ENCODE measurements around the gene FKBP1A.

Gene FKBP1A

GRCh38 chr20:1333462-1334369 is 59.1 kb downstream of the FKBP1A start:
- DNase-seq (ENCODE audit: low read depth in 3 of 3): no peak

GRCh38 chr20:1332749-1333300 is 60.0 kb downstream of the FKBP1A start:
- DNase-seq (ENCODE audit: low read depth in 3 of 3): no peak

GRCh38 chr20:1331801-1332453 is 60.9 kb downstream of the FKBP1A start:
- DNase-seq (ENCODE audit: low read depth in 3 of 3): no peak

- DNase-seq (ENCODE audit: low read depth in 3 of 3): no peak
These were observed 61.8 kb downstream of the FKBP1A start for GRCh38 chr20:1331101-1331500.

- peak in 1 of 3 experiments; percentile 28 for DNase-seq (ENCODE audit: low read depth in 3 of 3)
These were observed 62.6 kb downstream of the FKBP1A start for GRCh38 chr20:1330075-1330830.

- no peak for DNase-seq (ENCODE audit: low read depth in 3 of 3)
These were observed 64.0 kb downstream of the FKBP1A start, which contains the start of gene SDCBP2 for GRCh38 chr20:1328680-1329330. Gene SDCBP2, minus strand, starts transcription at chr20:1329139. Its CDS starts 8,723 bp downstream, at chr20:1320416.

GRCh38 chr20:1327827-1328679 is 64.8 kb downstream of the FKBP1A start:
- DNase-seq (ENCODE audit: low read depth in 3 of 3): no peak

- DNase-seq (ENCODE audit: low read depth in 3 of 3): no peak
These were observed 65.6 kb downstream of the FKBP1A start for GRCh38 chr20:1327241-1327653.

GRCh38 chr20:1326031-1326930 is 66.6 kb downstream of the FKBP1A start:
- no peak for DNase-seq (ENCODE audit: low read depth in 3 of 3)

- peak; percentile 97 to 98 (median 98) for DNase-seq (ENCODE audit: low read depth in 3 of 3)
These were observed 67.5 kb downstream of the FKBP1A start for GRCh38 chr20:1325173-1326030.

GRCh38 chr20:1324598-1325172 is 68.2 kb downstream of the FKBP1A start:
- no peak for DNase-seq (ENCODE audit: low read depth in 3 of 3)

- no peak for DNase-seq (ENCODE audit: low read depth in 3 of 3)
These were observed 68.8 kb downstream of the FKBP1A start for GRCh38 chr20:1323830-1324597.

GRCh38 chr20:1323256-1323655 is 69.6 kb downstream of the FKBP1A start:
- DNase-seq (ENCODE audit: low read depth in 3 of 3): no peak

GRCh38 chr20:1322511-1323245 is 70.2 kb downstream of the FKBP1A start:
- no peak for DNase-seq (ENCODE audit: low read depth in 3 of 3)

- no peak for DNase-seq (ENCODE audit: low read depth in 3 of 3)
These were observed 71.3 kb downstream of the FKBP1A start for GRCh38 chr20:1321654-1321939.

GRCh38 chr20:1320902-1321653 is 71.8 kb downstream of the FKBP1A start:
- no peak for DNase-seq (ENCODE audit: low read depth in 3 of 3)
